Stimulated activated CD4-positive, alpha-beta T cell treated with anti-CD3 and anti-CD28 coated beads, Interleukin-2, amount 100 ng/mL, for 4 hours (primary cell): ENCODE measurements around the gene E2F3.
A peak's percentile ranks its signal among the peaks of the same experiment; 100 is the strongest.

Source experiments
- DNase-seq: peaks from one replicate; pipeline ENCODE4 v3.0.0-alpha.2; 2020; ENCODE audit warnings: low read depth

The E2F3 gene

DNA sequence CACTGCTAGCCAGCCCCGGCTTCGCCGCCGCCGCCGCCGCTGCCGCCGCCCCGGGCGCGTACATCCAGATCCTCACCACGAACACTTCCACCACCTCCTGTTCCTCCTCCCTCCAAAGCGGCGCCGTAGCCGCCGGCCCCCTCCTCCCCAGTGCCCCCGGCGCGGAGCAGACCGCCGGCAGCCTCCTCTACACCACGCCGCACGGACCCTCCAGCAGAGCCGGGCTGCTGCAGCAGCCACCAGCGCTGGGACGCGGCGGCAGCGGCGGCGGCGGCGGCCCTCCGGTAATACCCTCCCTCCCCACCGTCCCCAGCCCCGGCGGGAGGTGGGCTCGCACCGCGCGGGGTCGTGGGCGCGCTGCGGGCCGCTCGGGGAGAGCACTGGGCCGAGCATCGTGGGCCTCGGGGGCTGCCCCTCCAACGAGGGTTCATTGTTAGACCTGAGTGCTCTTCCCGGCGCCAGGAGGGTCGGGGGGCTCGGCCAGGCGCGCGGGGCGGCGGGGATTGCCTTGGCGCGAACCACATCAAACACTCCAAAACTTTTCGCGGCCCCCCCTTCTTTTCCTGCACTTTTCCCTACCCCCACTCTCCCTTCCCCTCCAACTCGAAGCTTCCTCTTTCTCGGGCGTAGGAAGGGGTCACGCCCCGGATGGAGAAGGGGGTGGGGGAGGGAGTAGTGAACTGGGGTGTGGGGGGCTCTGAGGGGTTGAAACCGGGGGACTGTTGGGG, 827 bp downstream of the E2F3 start:
- peak; percentile 22 for DNase-seq

DNA sequence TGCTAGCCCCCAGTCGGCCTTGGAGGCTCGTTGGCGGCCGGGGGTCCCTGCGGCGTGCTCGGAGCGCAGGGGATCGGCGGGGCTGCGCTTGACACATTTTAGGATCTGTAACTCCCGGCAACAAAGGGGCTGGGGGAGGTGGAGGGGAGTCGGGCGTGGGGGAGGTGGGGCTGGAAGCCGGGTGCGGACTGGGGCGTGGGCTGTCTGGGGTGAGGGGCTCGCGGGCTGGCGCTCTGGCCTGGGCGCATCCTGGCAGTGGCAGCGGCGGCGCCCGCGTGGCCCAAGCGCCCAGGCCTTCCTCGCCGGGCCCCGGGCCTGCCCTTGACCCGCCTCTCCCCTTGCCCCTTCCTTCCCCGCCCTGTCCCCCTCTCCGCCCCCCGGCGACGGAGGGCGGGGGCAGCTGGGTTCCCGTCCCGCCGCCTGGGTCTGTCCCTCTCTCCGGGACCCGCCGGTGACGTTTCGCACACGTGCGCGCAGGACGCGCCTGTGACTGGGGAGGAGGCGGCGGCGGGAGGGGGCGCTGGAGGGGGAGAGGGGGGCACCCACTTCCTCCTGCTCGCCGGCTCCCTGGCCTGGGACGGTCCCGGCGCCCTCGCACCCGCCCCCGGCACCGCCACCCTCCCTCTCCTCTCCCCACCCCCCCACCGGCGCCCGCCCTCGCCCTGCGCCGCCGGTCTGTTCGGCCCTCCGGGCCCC, 1.5 kb downstream of the E2F3 start:
- peak; percentile 90 for DNase-seq

DNA sequence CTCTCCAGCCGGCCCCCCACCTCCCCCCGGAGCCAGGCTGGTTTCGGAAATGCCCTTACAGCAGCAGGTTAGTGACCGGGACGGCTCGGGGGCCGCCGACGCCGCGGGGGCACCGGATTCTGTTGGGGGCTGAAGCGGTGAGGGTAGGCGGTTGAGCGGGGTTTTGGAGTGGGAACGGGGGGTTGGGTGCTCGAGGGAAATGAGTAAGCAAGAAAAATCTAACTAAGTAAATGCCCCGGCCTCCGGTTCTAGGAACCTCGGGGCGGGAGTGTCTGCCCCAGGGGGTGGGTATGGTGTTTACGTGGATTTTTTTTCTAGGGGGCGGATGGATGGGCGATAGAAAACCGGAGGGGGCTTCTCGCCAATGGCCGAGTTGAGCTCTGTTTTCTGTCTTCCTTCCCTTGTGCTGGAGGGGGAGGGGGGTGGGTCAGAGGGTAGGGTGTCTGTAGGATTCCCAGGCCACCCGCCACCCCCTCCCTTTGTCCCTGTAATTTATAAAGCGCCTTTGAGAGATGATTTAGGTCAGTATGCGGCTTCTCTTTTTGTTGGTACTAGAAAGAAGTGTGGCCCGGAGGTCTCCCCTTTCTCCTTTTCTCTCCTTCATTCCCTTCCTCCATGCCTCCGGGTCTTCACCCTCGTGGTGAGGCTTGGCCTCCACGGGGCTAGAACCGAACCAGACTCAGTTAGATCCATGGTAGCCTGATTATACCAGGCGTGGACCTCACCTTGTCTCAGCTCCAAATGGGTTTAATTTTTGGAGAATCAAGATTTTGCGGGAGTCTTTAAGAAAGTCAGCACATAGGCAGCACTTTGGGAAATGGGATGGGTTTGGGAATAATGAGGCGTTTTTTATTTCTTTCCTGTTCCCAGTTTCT, 2.3 kb downstream of the E2F3 start:
- peak; percentile 80 for DNase-seq

- DNase-seq: peak; percentile 63
Measured at GRCh38 chr6:20404641-20405032, 3.0 kb downstream of the E2F3 start.

DNA sequence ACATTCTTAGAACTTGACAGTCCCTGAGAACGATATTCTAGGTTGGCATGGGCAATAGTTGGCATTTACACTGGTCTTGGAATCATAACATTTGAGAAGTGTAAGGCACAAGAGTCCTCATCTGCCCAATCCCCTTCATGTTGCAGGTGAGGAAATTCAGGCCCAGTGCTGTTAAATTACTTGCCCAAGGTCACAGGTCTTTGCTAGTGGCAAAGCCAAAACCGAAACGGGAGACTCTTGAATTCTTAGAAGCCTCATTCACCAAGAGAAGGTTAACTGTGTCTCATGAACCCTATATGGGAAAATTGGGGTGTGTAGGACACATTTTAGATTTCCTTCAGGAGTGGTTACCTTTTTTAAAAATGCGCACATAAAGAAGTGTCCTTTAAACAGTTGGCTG, 7.2 kb downstream of the E2F3 start:
- no peak for DNase-seq

DNA sequence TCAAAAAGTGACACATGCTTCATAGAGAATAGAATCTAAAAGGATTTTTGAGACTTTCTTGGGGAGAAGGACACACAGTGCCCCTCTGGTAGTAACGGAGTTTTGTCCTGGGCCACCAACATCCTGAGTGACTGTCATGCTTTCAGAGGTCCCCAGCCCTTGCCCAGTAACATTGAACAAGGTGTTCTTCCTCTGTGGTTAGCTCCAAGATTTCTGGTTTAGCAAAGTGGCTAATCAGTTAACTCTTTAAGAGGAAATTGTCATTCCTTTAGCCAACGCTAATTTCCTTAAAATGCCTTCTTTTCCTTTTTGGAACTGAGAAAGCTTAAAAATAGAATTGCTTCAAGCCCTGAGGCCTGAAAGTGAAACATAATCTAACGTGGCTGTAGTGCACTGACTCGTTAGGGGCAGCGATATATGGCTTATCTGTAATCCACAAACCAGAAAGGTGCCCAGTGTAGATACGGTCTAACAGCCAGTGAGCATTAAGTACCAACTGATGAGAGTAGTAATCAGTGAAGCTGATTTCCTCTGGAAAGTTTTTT, 7.8 kb downstream of the E2F3 start:
- DNase-seq: no peak

- no peak for DNase-seq
Measured at GRCh38 chr6:20411544-20411943, 9.9 kb downstream of the E2F3 start.

GRCh38 chr6:20411953-20412681, 10.4 kb downstream of the E2F3 start:
- DNase-seq: no peak

DNA sequence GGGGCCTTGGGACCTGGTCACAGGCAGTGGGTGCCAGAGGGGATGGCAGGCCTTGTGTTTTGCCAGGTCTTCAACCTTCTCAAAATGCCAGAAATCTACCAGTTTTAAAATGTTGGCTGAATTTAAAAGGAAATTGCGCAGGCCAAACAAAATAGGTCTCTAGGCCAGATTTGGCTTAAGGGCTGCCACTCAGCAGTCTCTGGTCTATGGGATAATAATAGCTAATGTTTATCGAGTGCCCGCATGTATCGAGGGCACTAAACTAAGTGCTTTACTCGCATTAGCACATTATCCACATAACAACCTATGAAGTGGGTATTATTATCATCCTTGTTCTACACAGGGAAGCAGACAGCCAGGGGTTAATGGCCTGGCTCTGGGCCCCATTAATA, 11.0 kb downstream of the E2F3 start:
- no peak for DNase-seq

DNA sequence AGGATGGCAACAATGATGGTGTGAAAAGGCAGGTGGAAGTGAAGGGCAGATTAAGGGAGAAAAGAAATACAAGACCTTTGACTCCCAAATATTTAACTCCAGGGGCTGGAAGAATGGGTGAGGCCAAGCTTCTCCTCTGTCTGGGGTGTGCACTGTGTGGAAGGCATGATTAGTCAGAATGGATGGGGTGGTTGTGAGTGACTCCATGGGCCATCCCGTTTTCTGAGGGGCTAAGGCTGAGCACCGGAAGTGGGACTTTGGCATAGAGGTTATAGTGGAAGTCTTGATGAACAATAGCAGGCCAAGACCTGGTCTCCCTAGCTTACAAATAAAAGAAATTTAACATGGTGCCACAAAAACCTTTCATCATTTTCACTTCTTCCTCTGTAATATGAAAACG, 12.1 kb downstream of the E2F3 start:
- no peak for DNase-seq

DNA sequence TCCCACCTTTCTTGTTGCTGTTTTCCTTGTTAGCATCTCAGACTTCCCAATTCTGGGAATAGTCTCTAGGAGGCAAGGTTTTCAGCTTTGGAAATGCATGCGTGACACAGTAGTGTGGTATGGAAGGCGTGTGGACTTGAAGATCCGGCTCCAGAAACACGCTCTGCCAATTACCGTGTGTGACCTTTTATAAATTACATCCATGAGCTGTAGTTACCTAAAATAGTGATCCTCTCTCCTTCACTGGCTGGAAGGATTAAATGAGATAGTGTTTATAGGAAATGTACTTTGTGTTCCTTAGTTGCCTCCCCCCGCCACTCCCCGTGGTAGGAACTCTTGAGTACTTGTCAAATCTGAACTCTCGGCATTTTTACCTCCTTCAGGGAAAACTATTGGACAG, 13.0 kb downstream of the E2F3 start:
- DNase-seq: no peak

DNA sequence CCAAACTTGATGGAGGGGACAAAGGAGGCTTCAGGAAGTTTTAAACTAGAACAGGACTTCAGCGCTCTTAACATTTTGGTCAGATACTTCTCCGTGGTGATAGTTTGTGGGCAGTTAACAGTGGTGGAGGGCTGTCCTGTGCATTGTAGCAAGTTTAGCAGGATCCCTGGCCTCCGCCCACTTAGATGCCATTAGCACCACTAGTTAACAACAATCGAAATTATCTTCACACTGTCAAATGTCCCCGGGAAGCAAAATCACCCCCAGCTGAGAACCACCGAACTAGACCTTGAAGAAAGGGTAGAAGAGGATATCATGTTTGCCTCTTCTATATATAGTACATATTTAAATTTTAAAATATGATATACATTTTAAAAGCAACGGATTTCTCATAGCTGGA, 13.6 kb downstream of the E2F3 start:
- DNase-seq: no peak

DNA sequence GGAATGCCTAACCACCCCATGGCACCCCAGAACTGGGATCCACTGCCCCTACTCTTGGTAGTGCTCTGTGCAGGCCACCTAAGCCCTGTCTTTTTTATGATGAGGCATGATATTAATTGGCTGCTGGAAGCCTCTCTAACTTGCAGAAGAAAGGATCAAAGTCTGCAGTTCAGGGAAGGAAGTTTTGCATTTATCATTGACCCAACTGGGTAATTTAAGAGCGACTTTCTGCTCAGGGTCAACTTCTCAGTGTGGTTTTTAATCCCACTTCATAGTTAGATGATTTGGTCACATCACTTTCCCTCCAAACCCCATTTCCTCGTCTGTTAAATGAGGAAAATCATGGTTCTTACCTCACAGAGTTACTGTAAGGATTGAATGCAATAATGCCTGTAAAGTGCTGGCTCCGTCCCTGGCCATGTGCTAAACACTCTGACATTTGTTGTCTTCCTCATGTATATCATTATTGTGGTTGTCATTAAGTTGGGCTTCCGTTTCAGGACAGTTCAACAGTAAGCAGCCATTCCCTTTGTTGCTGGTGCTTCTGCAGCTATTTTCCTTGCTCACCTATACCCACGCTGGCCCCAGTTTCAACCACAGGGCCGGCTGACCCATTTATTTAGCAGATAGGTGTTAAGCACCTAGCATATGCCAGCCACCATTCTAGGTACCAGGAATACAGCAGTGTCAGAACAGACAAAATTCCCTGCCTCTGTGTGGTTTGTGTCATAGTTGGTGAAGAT, 14.2 kb downstream of the E2F3 start:
- DNase-seq: no peak

- DNase-seq: no peak
Measured at GRCh38 chr6:20416567-20417345, 15.1 kb downstream of the E2F3 start.

DNA sequence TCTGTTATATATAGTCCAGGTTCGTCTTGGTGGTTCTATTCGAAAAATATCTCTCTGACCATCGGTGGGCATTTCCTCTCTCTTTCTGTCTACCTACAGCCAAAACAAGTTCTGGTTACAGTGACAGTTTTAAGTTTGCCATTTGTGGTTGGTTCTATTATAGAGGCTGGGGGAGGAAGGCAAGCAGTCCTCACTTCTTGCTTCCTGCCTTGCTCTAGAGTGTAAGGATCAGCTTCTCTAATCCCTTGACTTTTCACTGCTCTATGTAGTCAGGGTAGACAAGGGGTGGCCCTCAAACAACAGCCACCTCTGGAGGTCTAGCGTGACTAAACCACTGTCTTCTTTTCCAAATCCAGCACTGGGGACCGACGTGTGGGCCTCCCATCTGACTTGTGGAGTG, 16.1 kb downstream of the E2F3 start:
- DNase-seq: no peak

GRCh38 chr6:20426177-20427082, 24.8 kb downstream of the E2F3 start:
- no peak for DNase-seq

GRCh38 chr6:20427856-20428255, 26.2 kb downstream of the E2F3 start:
- DNase-seq: no peak

GRCh38 chr6:20432692-20433091, 31.0 kb downstream of the E2F3 start:
- no peak for DNase-seq

- DNase-seq: no peak
Measured at GRCh38 chr6:20433321-20433720, 31.6 kb downstream of the E2F3 start.
